Astrocyte (in vitro differentiated cells and primary cell): Measurements from ENCODE around the gene SACS. TPM values are rescaled to one million over a fixed set of nuclear protein-coding genes. Genes with fewer than 3 reads are reported as not detected.
"Not testable (repeated sequence)": the region's sequence is repeated elsewhere in the genome, so short reads cannot be mapped to it uniquely, and the experiment has no call there.

ENCODE experiments used
- DNase-seq: peaks from one replicate; pipeline ENCODE4 v3.0.0-alpha.2; 2010; ENCODE audit warnings: low read depth
- FAIRE-seq: peaks from 2 replicates; lab custom pipeline; 2011; peaks lifted over from hg19 to GRCh38; lab: Jason Lieb, UNC
- H2AFZ ChIP-seq: 2 replicates; pipeline ENCODE4 v1.6.0; 2012; ENCODE audit warnings: low read depth, low read length, inconsistent platforms
- H3K27ac ChIP-seq: 2 replicates; pipeline ENCODE4 v1.5.1; 2011; ENCODE audit warnings: low read depth, low read length, inconsistent platforms
- H3K27me3 ChIP-seq: 2 replicates; pipeline ENCODE4 v1.6.0; 2011; ENCODE audit warnings: low read length, inconsistent platforms; ENCODE audit not compliant: insufficient read depth
- H3K36me3 ChIP-seq: 2 replicates; pipeline ENCODE4 v1.5.1; 2011; ENCODE audit warnings: low read length, inconsistent platforms; ENCODE audit not compliant: insufficient read depth
- H3K4me1 ChIP-seq: 2 replicates; pipeline ENCODE4 v1.5.1; 2011; ENCODE audit warnings: low read length, inconsistent platforms; ENCODE audit not compliant: insufficient read depth
- H3K4me2 ChIP-seq: 2 replicates; pipeline ENCODE4 v1.6.0; 2012; ENCODE audit warnings: low read length, inconsistent platforms
- H3K4me3 ChIP-seq: 2 replicates; pipeline ENCODE4 v1.5.1; 2011; ENCODE audit warnings: low read depth, mild to moderate bottlenecking, low read length, inconsistent platforms; ENCODE audit not compliant: insufficient read depth
- H3K79me2 ChIP-seq: 2 replicates; pipeline ENCODE4 v1.6.0; 2012; ENCODE audit warnings: mild to moderate bottlenecking, low read length, inconsistent platforms; ENCODE audit not compliant: insufficient read depth
- H3K9ac ChIP-seq: 2 replicates; pipeline ENCODE4 v1.6.0; 2012; ENCODE audit warnings: mild to moderate bottlenecking, low read length, inconsistent platforms
- H3K9me3 ChIP-seq: 2 replicates; pipeline ENCODE4 v1.5.1; 2012; ENCODE audit warnings: low read depth, mild to moderate bottlenecking, low read length, inconsistent platforms; ENCODE audit not compliant: insufficient read depth
- H4K20me1 ChIP-seq: 2 replicates; pipeline ENCODE4 v1.6.0; 2012; ENCODE audit warnings: low read length, inconsistent platforms; ENCODE audit not compliant: insufficient read depth
- H3K27ac Mint-ChIP-seq: one replicate; pipeline ENCODE4 v1.8.0; 2021; ENCODE audit warnings: mild to moderate bottlenecking, mixed read lengths; ENCODE audit not compliant: unreplicated experiment
- H3K27me3 Mint-ChIP-seq: one replicate; pipeline ENCODE4 v1.8.0; 2021; ENCODE audit warnings: low read depth, mixed read lengths; ENCODE audit not compliant: unreplicated experiment
- H3K36me3 Mint-ChIP-seq: one replicate; pipeline ENCODE4 v1.8.0; 2021; ENCODE audit warnings: low read depth, mixed read lengths; ENCODE audit not compliant: unreplicated experiment
- H3K4me1 Mint-ChIP-seq: one replicate; pipeline ENCODE4 v1.8.0; 2021; ENCODE audit warnings: low read depth, mixed read lengths; ENCODE audit not compliant: unreplicated experiment
- H3K4me3 Mint-ChIP-seq: one replicate; pipeline ENCODE4 v1.8.0; 2021; ENCODE audit warnings: mild to moderate bottlenecking, moderate library complexity, mixed read lengths; ENCODE audit not compliant: unreplicated experiment
- H3K9me3 Mint-ChIP-seq: one replicate; pipeline ENCODE4 v1.8.0; 2021; ENCODE audit warnings: mild to moderate bottlenecking, mixed read lengths; ENCODE audit not compliant: unreplicated experiment
- CTCF ChIP-seq: IDR thresholded peaks from 2 replicates; pipeline ENCODE4 v1.5.1; 2011; ENCODE audit warnings: low read depth, mild to moderate bottlenecking, inconsistent platforms, low read length, moderate library complexity; ENCODE audit not compliant: insufficient read depth
- EZH2 ChIP-seq: IDR thresholded peaks from 2 replicates; pipeline ENCODE4 v1.6.1; 2012; ENCODE audit warnings: mild to moderate bottlenecking, low read length, inconsistent platforms; ENCODE audit not compliant: insufficient read depth
- total RNA-seq: library from RNA; stranded (reverse); gene quantifications from 2 replicates; pipeline ENCODE4 v1.2.1, GENCODE V29; 2021

The SACS gene
- total RNA-seq, 1 donor from 2014 or later: 79.4 TPM

DNA sequence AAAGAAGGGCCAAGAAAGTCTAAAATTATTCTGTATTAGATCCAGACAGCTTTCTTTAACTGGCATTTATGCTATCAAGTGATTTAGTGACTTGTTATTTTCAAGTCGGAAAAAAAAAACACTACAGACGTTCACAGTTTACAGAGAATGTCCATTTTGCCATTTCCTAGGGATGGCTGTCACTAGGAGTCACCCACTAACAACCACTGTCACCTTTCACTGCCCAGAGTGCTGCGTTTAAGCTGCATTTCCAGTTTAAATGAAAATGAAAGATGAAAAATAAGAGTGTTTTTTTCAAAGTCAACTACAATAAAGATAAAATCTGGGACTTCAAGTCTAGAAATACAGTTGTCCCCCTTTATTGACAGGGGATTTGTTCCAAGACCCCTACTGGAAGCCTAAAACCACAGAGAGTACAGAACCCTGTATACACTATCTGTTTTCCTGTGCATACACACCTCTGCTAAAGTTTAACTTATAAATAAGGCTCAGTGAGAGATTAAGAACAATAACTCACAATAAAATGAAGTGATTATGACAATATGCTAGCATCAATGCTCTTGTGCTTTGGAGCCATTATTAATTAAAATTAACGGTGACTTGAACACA lies 112.5 kb downstream of the SACS start:
- H3K27ac Mint-ChIP-seq: peak overlapping the region; percentile 99
- H3K4me3 Mint-ChIP-seq: peak overlapping the region; percentile 8
- H3K27ac ChIP-seq: peak overlapping the region; percentile 99
- TF ChIP-seq EZH2: no peak
- no peak for TF ChIP-seq CTCF
- H3K36me3 Mint-ChIP-seq: no peaks in the 10 kb centered on the region
- peak overlapping the region; percentile 81 for H3K4me2 ChIP-seq
- no peaks in the 10 kb centered on the region for H3K27me3 Mint-ChIP-seq
- peaks cover 53% of the 10 kb centered on the region for H3K4me1 ChIP-seq
- H3K27me3 ChIP-seq: no peaks in the 10 kb centered on the region
- H2AFZ ChIP-seq: no peak overlapping the region
- H3K9ac ChIP-seq: peak overlapping the region; percentile 84
- H3K36me3 ChIP-seq: no peaks in the 10 kb centered on the region
- H3K4me1 Mint-ChIP-seq: peaks cover 61% of the 10 kb centered on the region
- no peaks in the 10 kb centered on the region for H3K79me2 ChIP-seq
- H3K9me3 Mint-ChIP-seq: peaks cover 6% of the 10 kb centered on the region
- FAIRE-seq: no peak
- no peaks in the 10 kb centered on the region for H4K20me1 ChIP-seq
- no peak for DNase-seq
- no peaks in the 10 kb centered on the region for H3K9me3 ChIP-seq
- peak overlapping the region; percentile 45 for H3K4me3 ChIP-seq

GRCh38 chr13:23319883-23320224 lies 113.6 kb downstream of the SACS start:
- Mint-ChIP-seq H3K36me3 (no peaks in the 10 kb centered on the region), H3K4me3 (no peak overlapping the region), H3K27me3 (no peaks in the 10 kb centered on the region), H3K4me1 (peaks cover 52% of the 10 kb centered on the region), H3K9me3 (peaks cover 6% of the 10 kb centered on the region), H3K27ac (peak overlapping the region; percentile 99)
- Histone ChIP-seq H3K79me2 (no peaks in the 10 kb centered on the region), H2AFZ (no peak overlapping the region), H3K4me1 (peaks cover 53% of the 10 kb centered on the region), H3K4me3 (no peak overlapping the region), H3K4me2 (peak overlapping the region; percentile 45), H3K27me3 (no peaks in the 10 kb centered on the region), H3K9ac (peak overlapping the region; percentile 84), H3K36me3 (no peaks in the 10 kb centered on the region), H3K9me3 (no peaks in the 10 kb centered on the region), H4K20me1 (no peaks in the 10 kb centered on the region), H3K27ac (peak overlapping the region; percentile 99)
- no peak for TF ChIP-seq CTCF
- no peak for TF ChIP-seq EZH2
- no peak for FAIRE-seq
- DNase-seq: no peak

DNA sequence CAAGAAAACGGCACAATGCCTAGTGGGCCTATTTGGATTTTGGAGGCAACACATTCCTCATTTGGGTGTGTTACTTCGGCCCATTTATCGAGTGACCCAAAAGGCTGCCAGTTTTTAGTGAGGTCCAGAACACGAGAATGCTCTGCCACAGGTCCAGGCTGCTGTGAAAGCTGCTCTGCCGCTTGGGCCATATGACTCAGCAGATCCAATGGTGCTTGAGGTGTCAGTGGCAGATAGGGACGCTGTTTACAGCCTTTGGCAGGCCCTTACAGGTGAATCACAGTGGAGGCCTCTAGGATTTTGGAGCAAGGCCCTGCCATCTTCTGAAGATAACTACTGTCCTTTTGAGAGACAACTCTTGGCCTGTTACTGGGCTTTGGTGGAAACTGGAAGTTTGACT lies 118.7 kb downstream of the SACS start:
- not testable (repeated sequence) for H3K27me3 ChIP-seq, H2AFZ ChIP-seq, H3K4me2 ChIP-seq, H3K9ac ChIP-seq, H4K20me1 ChIP-seq, H3K27ac Mint-ChIP-seq, H3K27me3 Mint-ChIP-seq, H3K36me3 Mint-ChIP-seq, H3K4me1 ChIP-seq, FAIRE-seq, H3K9me3 Mint-ChIP-seq, H3K9me3 ChIP-seq, H3K79me2 ChIP-seq, H3K4me3 ChIP-seq, H3K27ac ChIP-seq, H3K4me3 Mint-ChIP-seq, DNase-seq, H3K36me3 ChIP-seq, H3K4me1 Mint-ChIP-seq
